GM12875 (cell line): ENCODE measurements around the gene COL16A1.
A peak's percentile ranks its signal among the peaks of the same experiment; 100 is the strongest.

Source experiments
- H3K4me3 ChIP-seq: one replicate; pipeline ENCODE4 v1.5.1; 2011; ENCODE audit warnings: low read depth, low read length, control low read depth
- CTCF ChIP-seq: IDR thresholded peaks from 2 replicates; pipeline ENCODE4 v1.5.1; 2011; ENCODE audit warnings: low read depth, mild to moderate bottlenecking, control low read depth, inconsistent platforms, low read length, moderate library complexity, borderline replicate concordance; ENCODE audit not compliant: insufficient read depth

COL16A1 gene

DNA sequence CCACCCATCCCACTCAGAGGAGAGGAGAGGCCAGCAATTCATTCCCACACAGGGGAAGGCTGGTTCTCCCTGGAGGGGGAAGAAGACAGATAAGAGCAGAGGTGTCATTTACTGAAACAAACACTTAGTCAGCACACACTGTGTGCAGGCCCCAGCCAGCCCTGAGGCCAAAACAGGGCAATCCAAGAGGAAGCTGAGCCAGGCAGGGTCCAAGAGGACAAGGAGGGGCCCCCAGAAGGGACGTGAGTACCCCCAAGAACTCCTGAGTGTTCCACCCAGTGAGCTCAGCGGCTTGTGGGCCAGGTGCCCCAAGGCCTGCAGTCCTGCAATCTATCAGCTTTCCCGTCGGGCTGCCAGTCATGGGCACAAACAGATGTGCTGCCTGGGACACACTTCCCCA lies 44.5 kb upstream of the COL16A1 start:
- no peak overlapping the region for H3K4me3 ChIP-seq
- no peak for TF ChIP-seq CTCF

GRCh38 chr1:31747304-31747703 lies 43.5 kb upstream of the COL16A1 start:
- no peak overlapping the region for H3K4me3 ChIP-seq
- TF ChIP-seq CTCF = no peak

DNA sequence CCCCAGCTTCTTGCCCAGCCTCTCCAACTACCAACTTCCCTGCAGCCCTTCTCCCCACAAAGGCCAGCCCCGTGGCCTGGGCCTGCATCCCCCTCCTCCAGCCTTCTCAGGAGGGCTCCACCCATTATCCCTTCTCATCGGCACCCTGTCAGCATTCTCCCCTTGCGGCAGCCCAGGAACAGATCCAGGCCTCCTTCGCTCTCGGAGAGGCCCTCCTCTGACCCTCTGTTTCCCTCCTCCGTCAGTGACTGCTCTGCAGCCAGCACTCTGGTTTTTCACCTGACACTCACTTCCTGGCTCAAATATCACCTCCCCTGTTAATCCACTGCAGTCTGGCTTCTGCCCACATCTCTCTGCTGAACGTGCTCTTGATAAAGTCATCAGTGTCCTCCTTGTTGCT lies 42.9 kb upstream of the COL16A1 start:
- TF ChIP-seq CTCF = no peak
- no peak overlapping the region for H3K4me3 ChIP-seq

DNA sequence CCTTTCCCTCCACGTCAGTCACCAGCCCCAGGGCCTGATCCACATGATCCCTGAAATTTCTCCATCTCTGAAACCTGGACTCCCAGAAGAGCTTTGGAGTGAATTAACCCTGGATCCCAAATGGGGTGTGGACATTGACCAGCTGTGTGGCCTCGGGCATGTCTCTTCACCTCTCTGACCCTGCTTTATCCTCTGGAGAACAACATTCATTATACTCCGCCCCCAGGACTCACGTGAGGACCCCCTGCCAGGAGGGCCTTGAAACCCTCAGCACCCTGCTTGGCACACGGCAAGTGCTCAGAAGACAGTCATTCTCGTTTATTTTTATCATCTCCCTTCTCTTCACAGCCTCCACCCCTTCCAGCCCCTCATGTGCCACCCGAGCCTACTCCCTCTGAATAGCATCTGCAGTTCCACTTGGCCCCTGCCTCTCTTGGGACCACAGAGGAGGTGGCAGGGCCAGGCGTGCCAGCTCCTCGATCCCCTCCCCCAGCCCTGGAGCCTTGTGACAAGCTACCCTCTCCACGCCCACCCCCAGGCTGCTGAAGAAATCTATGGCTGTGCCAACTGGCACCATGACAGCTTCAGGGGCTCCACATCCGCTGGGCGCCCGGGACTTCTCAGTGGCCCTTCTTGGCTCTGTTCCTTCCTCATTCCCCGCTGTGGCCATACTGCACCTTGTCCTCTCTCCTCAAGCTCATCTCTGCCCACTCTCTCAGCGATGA lies 42.3 kb upstream of the COL16A1 start:
- no peak overlapping the region for H3K4me3 ChIP-seq
- no peak for TF ChIP-seq CTCF

- TF ChIP-seq CTCF = peak; percentile 94
- H3K4me3 ChIP-seq = no peak overlapping the region
These were observed 41.5 kb upstream of the COL16A1 start for GRCh38 chr1:31745096-31745945.

DNA sequence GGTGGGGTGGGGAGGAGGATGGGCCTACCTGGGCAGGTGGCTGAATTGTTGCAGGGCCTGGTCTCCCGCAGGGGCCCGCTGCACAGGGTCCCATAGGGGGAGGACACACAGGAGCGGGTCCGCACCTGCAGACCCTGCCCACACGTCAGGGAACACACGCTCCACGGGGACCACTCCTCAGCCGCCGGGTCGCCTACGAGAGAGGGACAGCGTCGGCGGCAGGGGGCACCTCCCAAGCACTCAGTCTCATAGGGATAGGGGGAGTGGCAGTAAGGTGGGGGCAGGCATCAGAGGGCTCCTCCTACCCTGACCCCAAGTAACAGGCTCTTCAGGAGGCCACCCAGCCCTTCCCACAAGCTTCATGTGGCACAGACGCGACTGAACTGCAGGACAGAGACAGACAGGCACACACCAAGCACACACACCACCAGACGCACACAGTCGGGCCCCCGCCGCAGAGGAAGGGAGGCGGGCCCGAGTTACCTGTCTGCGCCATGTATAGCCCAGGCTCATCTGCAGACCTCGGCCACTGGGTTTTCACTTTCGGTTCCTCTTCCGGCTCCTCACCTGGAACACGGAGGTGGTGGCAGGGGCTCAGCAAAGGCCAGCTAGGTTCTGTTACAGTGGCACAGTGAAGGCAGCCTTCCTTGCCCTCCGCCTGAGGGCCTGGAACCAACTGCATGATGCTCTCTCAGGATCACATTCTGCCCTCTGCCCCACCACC lies 40.5 kb upstream of the COL16A1 start:
- TF ChIP-seq CTCF = no peak
- no peak overlapping the region for H3K4me3 ChIP-seq
